Trophoblast cell (in vitro differentiated cells and primary cell): Measurements from ENCODE around the gene PGAP3.

ENCODE experiments used
- DNase-seq, 2 donors: peaks; one replicate each; pipeline ENCODE4 v3.0.0-alpha.2; 2016
- H2AFZ ChIP-seq: 2 replicates; pipeline ENCODE4 v1.6.1; 2013; ENCODE audit warnings: low read length, moderate library complexity, mild to moderate bottlenecking; ENCODE audit not compliant: insufficient read depth, poor library complexity
- H2AK5ac ChIP-seq: 2 replicates; pipeline ENCODE4 v1.6.1; 2013; ENCODE audit warnings: mild to moderate bottlenecking, low read length
- H2BK120ac ChIP-seq: 2 replicates; pipeline ENCODE4 v1.6.1; 2013; ENCODE audit warnings: low read length, mild to moderate bottlenecking, moderate library complexity; ENCODE audit not compliant: insufficient read depth, poor library complexity
- H2BK12ac ChIP-seq: 2 replicates; pipeline ENCODE4 v1.6.1; 2013; ENCODE audit warnings: mild to moderate bottlenecking, low read length, moderate library complexity
- H2BK5ac ChIP-seq: 2 replicates; pipeline ENCODE4 v1.6.1; 2013; ENCODE audit warnings: low read length, low read depth, moderate library complexity, mild to moderate bottlenecking; ENCODE audit not compliant: poor library complexity
- H3K14ac ChIP-seq: 2 replicates; pipeline ENCODE4 v1.6.1; 2013; ENCODE audit warnings: mild to moderate bottlenecking, low read length
- H3K18ac ChIP-seq: 2 replicates; pipeline ENCODE4 v1.6.1; 2013; ENCODE audit warnings: mild to moderate bottlenecking, low read length
- H3K23ac ChIP-seq: 2 replicates; pipeline ENCODE4 v1.6.1; 2013; ENCODE audit warnings: low read length
- H3K27ac ChIP-seq: 2 replicates; pipeline ENCODE4 v1.5.1; 2013; ENCODE audit warnings: low read depth, mild to moderate bottlenecking, inconsistent platforms, low read length, moderate library complexity
- H3K27me3 ChIP-seq: 2 replicates; pipeline ENCODE4 v1.6.1; 2013; ENCODE audit warnings: inconsistent platforms, mild to moderate bottlenecking, low read length, moderate library complexity; ENCODE audit not compliant: insufficient read depth
- H3K36me3 ChIP-seq, 2 experiments: 1 replicate in 1 of 2; 2 replicates in 1 of 2; pipeline ENCODE4 v1.6.1; 2013; ENCODE audit warnings: low read length in 2 of 2, mild to moderate bottlenecking in 2 of 2, moderate library complexity in 1 of 2; ENCODE audit not compliant: insufficient read depth in 2 of 2, control insufficient read depth in 1 of 2
- H3K4ac ChIP-seq: 2 replicates; pipeline ENCODE4 v1.6.1; 2013; ENCODE audit warnings: low read depth, mild to moderate bottlenecking, low read length, moderate library complexity
- H3K4me1 ChIP-seq, 2 experiments: 1 replicate in 1 of 2; 2 replicates in 1 of 2; pipeline ENCODE4 v1.6.1; 2013; ENCODE audit warnings: low read length in 2 of 2, mild to moderate bottlenecking in 2 of 2, moderate library complexity in 1 of 2; ENCODE audit not compliant: insufficient read depth in 2 of 2, control insufficient read depth in 1 of 2
- H3K4me2 ChIP-seq: 2 replicates; pipeline ENCODE4 v1.6.1; 2013; ENCODE audit warnings: inconsistent platforms, mild to moderate bottlenecking, low read length, moderate library complexity
- H3K4me3 ChIP-seq: 2 replicates; pipeline ENCODE4 v1.5.1; 2013; ENCODE audit warnings: mild to moderate bottlenecking, low read depth, low read length, inconsistent platforms
- H3K79me1 ChIP-seq: one replicate; pipeline ENCODE4 v1.6.1; 2013; ENCODE audit warnings: low read length
- H3K79me2 ChIP-seq: 2 replicates; pipeline ENCODE4 v1.6.1; 2013; ENCODE audit warnings: low read length, mild to moderate bottlenecking; ENCODE audit not compliant: control insufficient read depth, insufficient read depth, poor library complexity
- H3K9ac ChIP-seq: 2 replicates; pipeline ENCODE4 v1.6.1; 2013; ENCODE audit warnings: mild to moderate bottlenecking, low read length
- H3K9me3 ChIP-seq: 2 replicates; pipeline ENCODE4 v1.6.1; 2013; ENCODE audit warnings: low read depth, mild to moderate bottlenecking, control low read depth, inconsistent platforms, low read length; ENCODE audit not compliant: insufficient read depth
- H4K12ac ChIP-seq: 2 replicates; pipeline ENCODE4 v1.6.1; 2013; ENCODE audit warnings: low read depth, mild to moderate bottlenecking, low read length, moderate library complexity
- H4K8ac ChIP-seq: 2 replicates; pipeline ENCODE4 v1.6.1; 2013; ENCODE audit warnings: low read depth, mild to moderate bottlenecking, low read length, moderate library complexity
- H4K91ac ChIP-seq: one replicate; pipeline ENCODE4 v1.6.1; 2013; ENCODE audit warnings: low read depth, mild to moderate bottlenecking, low read length, moderate library complexity
- WGBS: extraction: QIAGEN DNeasy Blood & Tissue Kit; methylation state at CpG from one replicate; pipeline ENCODE4 v1.1.7; 2013; ENCODE audit warnings: missing lambda C conversion rate; ENCODE audit not compliant: insufficient read length, insufficient coverage; ENCODE audit errors: extremely low coverage; 5-methylcytosine and 5-hydroxymethylcytosine counted together

PGAP3 gene

DNA sequence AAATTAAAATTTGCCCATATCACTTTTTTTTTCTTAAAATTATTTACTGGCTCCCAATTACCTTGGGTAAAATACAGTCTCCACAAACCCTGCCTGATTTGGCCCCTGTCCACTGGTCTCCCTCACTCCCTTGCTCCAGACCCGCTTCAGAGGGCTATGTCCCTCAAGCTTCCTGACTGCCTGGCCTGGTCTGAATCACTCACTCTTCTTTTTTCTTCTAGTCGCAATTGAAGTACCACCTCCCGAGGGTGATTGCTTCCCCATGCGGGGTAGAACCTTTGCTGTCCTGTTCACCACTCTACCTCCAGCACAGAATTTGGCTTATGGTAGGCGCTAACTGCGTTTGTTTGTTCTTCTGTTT, 598 bp upstream of the PGAP3 start:
- peak overlapping the region; percentile 97 for H4K8ac ChIP-seq
- no CpG with 5 or more reads among the region's 6 CpGs for WGBS
- H2BK12ac ChIP-seq = no peak overlapping the region
- no peak for DNase-seq
- no peak overlapping the region for H3K18ac ChIP-seq
- no peak overlapping the region for H2BK120ac ChIP-seq
- H4K12ac ChIP-seq = peak overlapping the region; percentile 93
- peak overlapping the region; percentile 70 for H3K4ac ChIP-seq
- peak overlapping the region; percentile 93 for H4K91ac ChIP-seq
- H2AFZ ChIP-seq = peak overlapping the region; percentile 4
- H3K79me2 ChIP-seq = peaks cover 5% of the 10 kb centered on the region
- H3K4me2 ChIP-seq = peak overlapping the region; percentile 76
- H3K23ac ChIP-seq = no peak overlapping the region
- H3K79me1 ChIP-seq = peaks cover 7% of the 10 kb centered on the region
- H3K27ac ChIP-seq = no peak overlapping the region
- no peak overlapping the region for H2BK5ac ChIP-seq
- no peaks in the 10 kb centered on the region for H3K27me3 ChIP-seq
- no peak overlapping the region for H3K4me3 ChIP-seq
- H3K14ac ChIP-seq = no peak overlapping the region
- H2AK5ac ChIP-seq = no peak overlapping the region
- H3K36me3 ChIP-seq = no peaks in the 10 kb centered on the region
- peaks cover 3 to 5% of the 10 kb centered on the region in 2 experiments for H3K4me1 ChIP-seq
- no peak overlapping the region for H3K9ac ChIP-seq
- no peaks in the 10 kb centered on the region for H3K9me3 ChIP-seq

DNA sequence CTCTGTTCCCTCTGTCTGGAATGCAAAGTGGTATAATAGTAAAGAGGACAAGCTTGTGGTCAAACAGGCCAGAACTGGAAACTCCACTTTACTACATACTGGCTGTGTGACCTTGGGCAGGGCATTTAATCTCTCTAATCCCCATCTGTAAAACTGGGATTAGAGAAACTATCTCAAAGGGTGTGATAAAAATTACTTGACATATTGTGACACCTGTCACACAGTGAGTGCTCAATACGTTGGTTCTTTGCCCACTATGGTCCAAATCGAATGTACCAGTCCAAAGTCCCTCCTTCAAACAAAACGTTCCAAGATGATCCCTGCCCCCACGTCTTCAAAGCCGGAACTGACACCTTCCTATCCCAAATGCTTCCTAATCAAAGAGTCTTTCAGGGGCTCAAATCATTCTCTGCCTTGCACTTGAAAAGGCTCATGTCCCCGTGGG, 734 bp downstream of the PGAP3 start:
- Histone ChIP-seq H3K18ac (no peak overlapping the region), H2AFZ (peak overlapping the region; percentile 10), H3K14ac (no peak overlapping the region), H3K4me1 (peaks cover 3 to 5% of the 10 kb centered on the region in 2 experiments), H3K79me2 (peaks cover 5% of the 10 kb centered on the region), H3K4me3 (no peak overlapping the region), H3K27ac (no peak overlapping the region), H4K8ac (peak overlapping the region; percentile 97), H4K91ac (no peak overlapping the region), H4K12ac (no peak overlapping the region), H3K27me3 (no peaks in the 10 kb centered on the region), H2AK5ac (no peak overlapping the region), H3K4me2 (peak overlapping the region; percentile 42), H3K79me1 (peaks cover 7% of the 10 kb centered on the region), H3K23ac (no peak overlapping the region), H2BK12ac (no peak overlapping the region), H3K9ac (no peak overlapping the region), H3K36me3 (no peaks in the 10 kb centered on the region), H2BK5ac (no peak overlapping the region), H2BK120ac (no peak overlapping the region), H3K4ac (no peak overlapping the region), H3K9me3 (no peaks in the 10 kb centered on the region)
- DNase-seq = peak in 1 of 2 donors; percentile 74
- no CpG with 5 or more reads among the region's 6 CpGs for WGBS

GRCh38 chr17:39684369-39685192, 3.3 kb downstream of the PGAP3 start:
- no peak for DNase-seq
- no peak overlapping the region for H2AFZ ChIP-seq
- no peak overlapping the region for H2BK120ac ChIP-seq
- no peaks in the 10 kb centered on the region for H3K36me3 ChIP-seq
- H3K79me2 ChIP-seq = peaks cover 5% of the 10 kb centered on the region
- no peak overlapping the region for H4K8ac ChIP-seq
- no peak overlapping the region for H2BK5ac ChIP-seq
- no peak overlapping the region for H3K14ac ChIP-seq
- no peak overlapping the region for H3K18ac ChIP-seq
- no peaks in the 10 kb centered on the region for H3K27me3 ChIP-seq
- H3K27ac ChIP-seq = no peak overlapping the region
- H4K91ac ChIP-seq = no peak overlapping the region
- peaks cover 7% of the 10 kb centered on the region for H3K79me1 ChIP-seq
- H3K4me3 ChIP-seq = no peak overlapping the region
- no peak overlapping the region for H2AK5ac ChIP-seq
- no CpG with 5 or more reads among the region's 12 CpGs for WGBS
- no peak overlapping the region for H3K4me2 ChIP-seq
- no peaks in the 10 kb centered on the region for H3K9me3 ChIP-seq
- H2BK12ac ChIP-seq = no peak overlapping the region
- no peak overlapping the region for H3K9ac ChIP-seq
- peaks cover 3 to 5% of the 10 kb centered on the region in 2 experiments for H3K4me1 ChIP-seq
- no peak overlapping the region for H3K23ac ChIP-seq
- H3K4ac ChIP-seq = no peak overlapping the region
- no peak overlapping the region for H4K12ac ChIP-seq

- no peak overlapping the region for H3K27ac ChIP-seq
- H3K4me2 ChIP-seq = no peak overlapping the region
- no peak overlapping the region for H2BK5ac ChIP-seq
- peaks cover 7% of the 10 kb centered on the region for H3K79me1 ChIP-seq
- WGBS = no CpG with 5 or more reads among the region's 9 CpGs
- no peaks in the 10 kb centered on the region for H3K27me3 ChIP-seq
- DNase-seq = no peak
- no peak overlapping the region for H2AFZ ChIP-seq
- H2BK120ac ChIP-seq = no peak overlapping the region
- peaks cover under 1% of the 10 kb centered on the region in 2 experiments for H3K4me1 ChIP-seq
- no peak overlapping the region for H2AK5ac ChIP-seq
- H3K36me3 ChIP-seq = no peaks in the 10 kb centered on the region
- no peak overlapping the region for H3K4me3 ChIP-seq
- H3K14ac ChIP-seq = no peak overlapping the region
- H2BK12ac ChIP-seq = no peak overlapping the region
- no peak overlapping the region for H3K4ac ChIP-seq
- H3K18ac ChIP-seq = no peak overlapping the region
- no peaks in the 10 kb centered on the region for H3K9me3 ChIP-seq
- no peak overlapping the region for H4K91ac ChIP-seq
- H3K9ac ChIP-seq = no peak overlapping the region
- H3K79me2 ChIP-seq = peaks cover 5% of the 10 kb centered on the region
- H4K12ac ChIP-seq = no peak overlapping the region
- H4K8ac ChIP-seq = no peak overlapping the region
- no peak overlapping the region for H3K23ac ChIP-seq
Measured at GRCh38 chr17:39683295-39683939, 4.4 kb downstream of the PGAP3 start.
